Tibial nerve (tissue), 4 donors: ENCODE results near the gene FGD4. TPM values are rescaled to one million over a fixed set of nuclear protein-coding genes. Genes with fewer than 3 reads are reported as not detected.
A peak's percentile ranks its signal among the peaks of the same experiment; 100 is the strongest.

Source experiments
- DNase-seq, 2 donors: peaks; one replicate each; pipeline ENCODE4 v3.0.0-alpha.2; 2019; ENCODE audit warnings: low spot score in 2 of 2
- H3K27ac ChIP-seq, 4 donors: fragments of 200-600 bp; sonication (generic) in 3 of 4; one replicate each; pipeline ENCODE4 v1.5.1; 2017 to 2019; ENCODE audit warnings: mild to moderate bottlenecking in 1 of 4
- H3K27me3 ChIP-seq, 2 donors: fragments of 200-600 bp; sonication (generic) in 1 of 2; one replicate each; pipeline versions ENCODE4 v1.5.1 to v1.6.0; 2017 to 2019
- H3K36me3 ChIP-seq, 3 donors: fragments of 200-600 bp; sonication (generic); one replicate each; pipeline ENCODE4 v1.5.1; 2018 to 2019
- H3K4me1 ChIP-seq, 4 donors: fragments of 200-600 bp; sonication (generic) in 3 of 4; one replicate each; pipeline ENCODE4 v1.5.1; 2017 to 2019
- H3K4me3 ChIP-seq, 4 donors: fragments of 200-600 bp; sonication (generic) in 3 of 4; one replicate each; pipeline ENCODE4 v1.5.1; 2017 to 2019; ENCODE audit warnings: mild to moderate bottlenecking in 1 of 4, moderate library complexity in 1 of 4
- H3K9me3 ChIP-seq, 4 donors: fragments of 200-600 bp; sonication (generic) in 3 of 4; one replicate each; pipeline ENCODE4 v1.5.1; 2017 to 2019
- EP300 ChIP-seq, 2 donors: sonication (generic); formaldehyde crosslinking; IDR thresholded peaks; one replicate each; pipeline ENCODE4 v1.6.1; 2017; ENCODE audit warnings: antibody characterized with exemption in 2 of 2, mild to moderate bottlenecking in 1 of 2
- POLR2A ChIP-seq, 2 donors: fragments of 450-650 bp; IDR thresholded peaks; one replicate each; pipeline ENCODE4 v1.6.1; 2017; ENCODE audit warnings: antibody characterized with exemption in 2 of 2, mild to moderate bottlenecking in 2 of 2, moderate library complexity in 2 of 2
- WGBS, 2 donors: methylation state at CpG; one replicate each; pipeline ENCODE4 v1.1.5; 2018; 5-methylcytosine and 5-hydroxymethylcytosine counted together
- total RNA-seq, 4 donors: library from RNA; depleted of rRNA; stranded (reverse); fragments of >200 nt; gene quantifications; one replicate each; pipeline ENCODE4 v1.1.0, GENCODE V29; 2016
- TF ChIP-seq, protein P1 (sequence below), 5 experiments: fragments of 200-600 bp in 3 of 5; fragments of 450-650 bp in 2 of 5; sonication (generic) in 3 of 5; IDR thresholded peaks; one replicate each; pipeline ENCODE4 v1.5.1; 2016 to 2019; ENCODE audit warnings: antibody characterized with exemption in 5 of 5, mild to moderate bottlenecking in 3 of 5, moderate library complexity in 2 of 5

FGD4 gene
- total RNA-seq, 4 donors from 2014 or later = 78.3 to 102 (median 84.2) TPM

DNA sequence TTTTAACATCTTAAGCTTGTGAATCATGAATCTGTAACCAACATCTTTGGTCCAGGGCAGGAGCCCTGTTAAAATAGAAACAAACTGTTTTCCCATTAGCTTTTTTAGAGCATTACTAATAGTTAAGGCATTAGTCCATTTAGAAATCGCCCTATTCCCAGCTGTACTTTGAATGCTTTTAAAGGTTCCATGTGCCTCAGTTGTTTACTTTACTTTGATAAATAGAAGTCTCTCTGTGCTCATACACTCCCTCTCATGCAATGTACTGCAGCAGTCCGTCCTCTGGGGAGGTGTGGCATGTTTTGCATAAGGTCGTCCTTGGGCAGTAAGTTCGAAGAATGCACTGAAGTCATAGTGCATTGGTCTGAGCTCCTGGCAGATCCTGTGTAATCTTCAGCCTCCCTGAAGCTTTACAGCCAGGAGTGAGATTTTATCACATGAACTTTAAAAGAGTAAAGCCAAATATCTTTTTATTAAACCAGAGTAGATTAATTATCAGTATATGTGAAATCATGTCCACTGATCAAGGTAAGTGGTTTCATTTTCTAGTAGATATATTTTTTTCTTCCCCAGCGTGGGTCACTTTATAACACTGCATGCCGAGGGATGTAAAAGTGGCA, 134.7 kb downstream of the FGD4 start:
- H3K27ac ChIP-seq = peak overlapping the region; percentile 26 to 87 (median 66)
- WGBS, 2 donors = 5% methylated on average over 6 of the region's 6 CpGs
- peaks cover 0 to 56% (median 42%) of the 10 kb centered on the region in 4 donors for H3K4me1 ChIP-seq
- DNase-seq = peak; percentile 49 to 53
- TF ChIP-seq EP300 (IDR thresholded peaks at IDR 0.05) (peak; percentile 12 to 86), POLR2A (IDR thresholded peaks at IDR 0.05) (peak; percentile 12 to 30)
- TF ChIP-seq, protein P1, sequence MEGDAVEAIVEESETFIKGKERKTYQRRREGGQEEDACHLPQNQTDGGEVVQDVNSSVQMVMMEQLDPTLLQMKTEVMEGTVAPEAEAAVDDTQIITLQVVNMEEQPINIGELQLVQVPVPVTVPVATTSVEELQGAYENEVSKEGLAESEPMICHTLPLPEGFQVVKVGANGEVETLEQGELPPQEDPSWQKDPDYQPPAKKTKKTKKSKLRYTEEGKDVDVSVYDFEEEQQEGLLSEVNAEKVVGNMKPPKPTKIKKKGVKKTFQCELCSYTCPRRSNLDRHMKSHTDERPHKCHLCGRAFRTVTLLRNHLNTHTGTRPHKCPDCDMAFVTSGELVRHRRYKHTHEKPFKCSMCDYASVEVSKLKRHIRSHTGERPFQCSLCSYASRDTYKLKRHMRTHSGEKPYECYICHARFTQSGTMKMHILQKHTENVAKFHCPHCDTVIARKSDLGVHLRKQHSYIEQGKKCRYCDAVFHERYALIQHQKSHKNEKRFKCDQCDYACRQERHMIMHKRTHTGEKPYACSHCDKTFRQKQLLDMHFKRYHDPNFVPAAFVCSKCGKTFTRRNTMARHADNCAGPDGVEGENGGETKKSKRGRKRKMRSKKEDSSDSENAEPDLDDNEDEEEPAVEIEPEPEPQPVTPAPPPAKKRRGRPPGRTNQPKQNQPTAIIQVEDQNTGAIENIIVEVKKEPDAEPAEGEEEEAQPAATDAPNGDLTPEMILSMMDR (IDR thresholded peaks at IDR 0.05) = no peak
- peak overlapping the region; percentile 21 to 48 (median 28) for H3K4me3 ChIP-seq
- no peaks in the 10 kb centered on the region for H3K36me3 ChIP-seq
- H3K9me3 ChIP-seq = peaks cover 0 to 2% (median 0%) of the 10 kb centered on the region in 4 donors
- no peaks in the 10 kb centered on the region for H3K27me3 ChIP-seq

DNA sequence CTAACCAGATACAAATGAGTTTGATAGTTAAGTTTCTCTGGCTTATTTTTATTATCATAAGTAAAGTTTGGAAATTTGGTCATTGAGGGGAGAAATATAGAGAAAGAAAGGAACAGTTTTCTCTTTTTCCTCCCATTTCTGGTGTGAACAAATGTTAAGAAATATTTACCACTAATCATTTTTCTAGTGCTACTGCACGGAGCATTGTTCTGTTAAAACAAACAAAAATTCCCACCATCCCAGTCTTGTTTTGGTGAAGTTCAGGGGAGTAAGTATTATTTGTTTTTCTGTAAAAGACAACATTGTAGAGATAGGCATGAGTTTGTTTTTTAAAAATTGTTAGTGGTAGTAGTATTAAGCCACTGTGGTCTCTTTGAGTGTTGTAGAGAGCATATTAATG, 135.3 kb downstream of the FGD4 start:
- peak overlapping the region; percentile 26 to 87 (median 66) for H3K27ac ChIP-seq
- no peaks in the 10 kb centered on the region for H3K9me3 ChIP-seq
- H3K27me3 ChIP-seq = no peaks in the 10 kb centered on the region
- TF ChIP-seq, protein P1 (IDR thresholded peaks at IDR 0.05) = no peak
- TF ChIP-seq EP300 (IDR thresholded peaks at IDR 0.05) = no peak
- TF ChIP-seq POLR2A (IDR thresholded peaks at IDR 0.05) = no peak
- DNase-seq = no peak
- H3K36me3 ChIP-seq = no peaks in the 10 kb centered on the region
- peak overlapping the region; percentile 21 to 48 (median 28) for H3K4me3 ChIP-seq
- H3K4me1 ChIP-seq = peaks cover 0 to 63% (median 42%) of the 10 kb centered on the region in 4 donors
- WGBS, 2 donors = 0 to 7% methylated on average over 1 of the region's 1 CpG

DNA sequence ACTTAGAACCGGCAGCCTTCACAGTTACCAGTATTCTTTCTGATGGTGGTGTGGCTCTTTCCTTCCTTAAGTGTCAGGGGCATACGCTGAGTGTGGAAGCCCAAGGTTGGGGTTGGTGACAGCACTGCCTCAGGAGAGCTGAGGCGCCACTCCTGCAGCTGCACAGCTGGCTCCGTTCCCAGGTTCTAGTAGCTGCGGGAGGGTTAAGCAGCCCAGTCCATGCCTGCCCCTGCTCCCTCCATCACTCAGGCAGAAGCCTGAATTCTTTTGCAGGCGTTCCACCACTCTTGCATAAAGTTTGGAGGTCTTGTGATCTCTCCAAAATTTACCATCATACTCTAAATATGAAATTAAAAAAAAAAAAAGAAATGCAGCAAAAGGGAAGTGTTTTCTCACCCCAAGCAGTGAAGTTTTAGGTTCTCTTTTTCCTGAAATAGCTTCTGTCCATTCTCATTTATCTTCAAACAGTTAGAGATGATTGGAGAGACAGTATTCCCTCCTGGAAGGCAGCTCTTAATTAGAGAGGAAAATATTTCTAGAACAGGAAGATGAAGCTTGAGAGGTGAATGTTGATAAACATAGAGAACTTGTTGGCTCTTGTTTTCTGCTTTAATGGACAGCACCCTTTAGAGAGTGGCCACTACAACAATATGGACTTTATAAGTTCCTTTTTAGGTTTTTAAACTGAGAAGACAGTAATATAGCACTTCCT, 136.1 kb downstream of the FGD4 start:
- H3K4me3 ChIP-seq = peak overlapping the region; percentile 21 to 48 (median 28)
- no peaks in the 10 kb centered on the region for H3K27me3 ChIP-seq
- TF ChIP-seq, protein P1 (IDR thresholded peaks at IDR 0.05) = no peak
- no peak for TF ChIP-seq POLR2A (IDR thresholded peaks at IDR 0.05)
- TF ChIP-seq EP300 (IDR thresholded peaks at IDR 0.05) = peak in 1 of 2 donors; percentile 64
- no peaks in the 10 kb centered on the region for H3K9me3 ChIP-seq
- H3K27ac ChIP-seq = peak overlapping the region; percentile 26 to 87 (median 66)
- H3K36me3 ChIP-seq = no peaks in the 10 kb centered on the region
- H3K4me1 ChIP-seq = peaks cover 0 to 65% (median 45%) of the 10 kb centered on the region in 4 donors
- WGBS, 2 donors = 2 to 4% methylated on average over 5 to 6 of the region's 6 CpGs
- DNase-seq = peak; percentile 57 to 66

DNA sequence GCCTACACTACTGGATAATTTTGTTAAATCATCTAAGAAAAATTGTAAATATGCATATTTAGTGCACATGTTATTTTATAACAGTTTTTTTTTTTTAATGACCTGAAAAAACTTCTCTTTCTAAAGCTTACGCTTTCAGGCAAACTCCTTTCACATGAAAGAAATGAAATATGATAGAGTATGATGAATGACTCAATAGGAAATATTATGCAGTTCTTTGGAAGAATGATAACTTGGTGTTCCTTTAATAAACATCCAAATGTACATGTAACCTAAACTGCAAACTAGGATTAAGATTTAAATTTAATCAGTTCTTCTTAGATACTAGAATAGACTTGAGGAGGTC, 136.6 kb downstream of the FGD4 start:
- Histone ChIP-seq H3K36me3 (no peaks in the 10 kb centered on the region), H3K4me1 (peaks cover 0 to 70% (median 48%) of the 10 kb centered on the region in 4 donors), H3K27me3 (no peaks in the 10 kb centered on the region), H3K27ac (peak overlapping the region; percentile 26 to 87 (median 66)), H3K9me3 (no peaks in the 10 kb centered on the region), H3K4me3 (peak overlapping the region; percentile 21 to 48 (median 28))
- DNase-seq = no peak
- TF ChIP-seq POLR2A (IDR thresholded peaks at IDR 0.05) = no peak
- no peak for TF ChIP-seq EP300 (IDR thresholded peaks at IDR 0.05)
- TF ChIP-seq, protein P1 (IDR thresholded peaks at IDR 0.05) = no peak
- 29 to 39% methylated on average over 1 of the region's 1 CpG for WGBS, 2 donors
